Measurements from ENCODE around the gene TRIM65. TPM values are rescaled to one million over a fixed set of nuclear protein-coding genes. Genes with fewer than 3 reads are reported as not detected.

The TRIM65 gene
- total and polyA plus RNA-seq, 2 of the 13 experiments (the other 11 are each of a cell fraction or from before 2014, with no cell fraction given) = 10.3 to 22.4 TPM

GRCh38 chr17:75896415-75897159, at the start of gene TRIM65 (continued):
- TF ChIP-seq, protein P1, sequence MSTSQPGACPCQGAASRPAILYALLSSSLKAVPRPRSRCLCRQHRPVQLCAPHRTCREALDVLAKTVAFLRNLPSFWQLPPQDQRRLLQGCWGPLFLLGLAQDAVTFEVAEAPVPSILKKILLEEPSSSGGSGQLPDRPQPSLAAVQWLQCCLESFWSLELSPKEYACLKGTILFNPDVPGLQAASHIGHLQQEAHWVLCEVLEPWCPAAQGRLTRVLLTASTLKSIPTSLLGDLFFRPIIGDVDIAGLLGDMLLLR (CRISPR knock-in tag; IDR thresholded peaks at IDR 0.05) = peak; percentile 66; the same call in 1 of the 2 replicates
- TF ChIP-seq NFE2L1 (CRISPR knock-in tag; IDR thresholded peaks at IDR 0.05; ENCODE audit: borderline replicate concordance) (no peak), ZNF234 (CRISPR knock-in tag; conservative IDR thresholded peaks at IDR 0.05) (0 out of 2 replicates have a peak, but pooled peaks have one; percentile 86), HNF4A (CRISPR knock-in tag; IDR thresholded peaks at IDR 0.05) (no peak), NKX3-1 (CRISPR knock-in tag; IDR thresholded peaks at IDR 0.05) (no peak), ZNF678 (CRISPR knock-in tag; IDR thresholded peaks at IDR 0.05) (peak; percentile 29; the same call in 1 of the 2 replicates), ZNF333 (CRISPR knock-in tag; IDR thresholded peaks at IDR 0.05; ENCODE audit: borderline replicate concordance) (no peak; the same call in 1 of the 2 replicates), ZNF431 (CRISPR knock-in tag; IDR thresholded peaks at IDR 0.05; ENCODE audit: borderline replicate concordance, low read depth) (0 out of 2 replicates have a peak, but pooled peaks have one; percentile 28), ZFP37 (CRISPR knock-in tag; IDR thresholded peaks at IDR 0.05; ENCODE audit: borderline replicate concordance) (no peak; the same call in 1 of the 2 replicates), FOXJ3 (CRISPR knock-in tag; IDR thresholded peaks at IDR 0.05; ENCODE audit: borderline replicate concordance) (no peak), ZNF121 (CRISPR knock-in tag; IDR thresholded peaks at IDR 0.05) (no peak; the same call in 1 of the 2 replicates), ZEB1 (IDR thresholded peaks at IDR 0.05; ENCODE audit: insufficient replicate concordance, low read depth) (no peak), IKZF4 (CRISPR knock-in tag; IDR thresholded peaks at IDR 0.05; ENCODE audit: borderline replicate concordance, low read depth, not compliant biosample characterization) (peak; percentile 48), CREB1 (IDR thresholded peaks at IDR 0.05) (no peak; the same call in 1 of the 2 replicates), CREB1 (CRISPR knock-in tag; IDR thresholded peaks at IDR 0.05) (no peak), ZNF709 (CRISPR knock-in tag; IDR thresholded peaks at IDR 0.05) (peak; percentile 34; the same call in 1 of the 2 replicates), SNAPC4 (CRISPR knock-in tag; IDR thresholded peaks at IDR 0.05) (no peak), GATAD2A (CRISPR knock-in tag; IDR thresholded peaks at IDR 0.05) (0 out of 2 replicates have a peak, but pooled peaks have one; percentile 21), ZNF484 (CRISPR knock-in tag; IDR thresholded peaks at IDR 0.05; ENCODE audit: borderline replicate concordance, low read depth) (no peak), NONO (IDR thresholded peaks at IDR 0.05) (no peak), NONO (CRISPR knock-in tag; conservative IDR thresholded peaks at IDR 0.05) (peak; percentile 63), ZNF512 (CRISPR knock-in tag; IDR thresholded peaks at IDR 0.05) (no peak), NCOR1 (IDR thresholded peaks at IDR 0.05; ENCODE audit: borderline replicate concordance, low read length) (no peak), ZNF451 (CRISPR knock-in tag; IDR thresholded peaks at IDR 0.05) (peak; percentile 64; the same call in 1 of the 2 replicates)

Data from HepG2 (cell line).